OCI-LY1 (cell line): ENCODE data around the gene SPOCK1.

ENCODE experiments used
- H2AFZ ChIP-seq: fragments of 200-600 bp; sonication (generic), shearing (Covaris generic); 2 replicates; pipeline ENCODE4 v1.6.0; 2014; ENCODE audit warnings: antibody characterized with exemption, mild to moderate bottlenecking, low read length
- H3F3A ChIP-seq: fragments of 200-600 bp; sonication (generic), shearing (Covaris generic); 2 replicates; pipeline ENCODE4 v1.6.0; 2014; ENCODE audit warnings: mild to moderate bottlenecking, antibody characterized with exemption, low read length, moderate library complexity; ENCODE audit not compliant: insufficient read depth
- H3K27ac ChIP-seq: fragments of 200-600 bp; sonication (generic); 2 replicates; pipeline ENCODE4 v1.5.1; 2014; ENCODE audit warnings: low read length, mixed run types, mild to moderate bottlenecking, low read depth; ENCODE audit not compliant: poor library complexity, severe bottlenecking
- H3K27me3 ChIP-seq: fragments of 200-600 bp; sonication (generic); 2 replicates; pipeline ENCODE4 v1.6.0; 2014; ENCODE audit warnings: antibody characterized with exemption, mild to moderate bottlenecking, low read length, moderate library complexity; ENCODE audit not compliant: insufficient read depth
- H3K36me3 ChIP-seq: fragments of 200-600 bp; sonication (generic); 2 replicates; pipeline ENCODE4 v1.6.1; 2014; ENCODE audit warnings: mild to moderate bottlenecking, antibody characterized with exemption, low read length, moderate library complexity, mixed read lengths; ENCODE audit not compliant: insufficient read depth
- H3K4me1 ChIP-seq: fragments of 200-600 bp; sonication (generic); 2 replicates; pipeline ENCODE4 v1.5.1; 2014; ENCODE audit warnings: mild to moderate bottlenecking, low read length, moderate library complexity; ENCODE audit not compliant: insufficient read depth, severe bottlenecking
- H3K4me2 ChIP-seq: fragments of 200-600 bp; sonication (generic), shearing (Covaris generic); 2 replicates; pipeline ENCODE4 v1.6.1; 2014; ENCODE audit warnings: low read length
- H3K4me3 ChIP-seq: fragments of 200-600 bp; sonication (generic); 2 replicates; pipeline ENCODE4 v1.5.1; 2014; ENCODE audit warnings: low read length, low read depth, mild to moderate bottlenecking, mixed read lengths; ENCODE audit not compliant: poor library complexity, severe bottlenecking
- H3K79me2 ChIP-seq: fragments of 200-600 bp; shearing (Covaris generic); 2 replicates; pipeline ENCODE4 v1.6.1; 2016; ENCODE audit warnings: mixed run types, low read length, mixed read lengths; ENCODE audit not compliant: insufficient read depth
- H3K9ac ChIP-seq: fragments of 200-600 bp; sonication (generic), shearing (Covaris generic); 2 replicates; pipeline ENCODE4 v1.6.1; 2014; ENCODE audit warnings: mild to moderate bottlenecking, low read length, mixed read lengths
- H3K9me2 ChIP-seq: fragments of 200-600 bp; sonication (generic), shearing (Covaris generic); 2 replicates; pipeline ENCODE4 v1.6.1; 2014; ENCODE audit warnings: low read depth, mild to moderate bottlenecking, low read length, mixed read lengths
- H3K9me3 ChIP-seq: fragments of 200-600 bp; shearing (Covaris generic); 2 replicates; pipeline ENCODE4 v1.6.1; 2014; ENCODE audit warnings: low read length, mixed read lengths
- H4K20me1 ChIP-seq: fragments of 200-600 bp; sonication (generic), shearing (Covaris generic); 2 replicates; pipeline ENCODE4 v1.6.0; 2016; ENCODE audit warnings: mild to moderate bottlenecking, low read length; ENCODE audit not compliant: insufficient read depth
- EZH2 ChIP-seq: fragments of 200-600 bp; sonication (generic), shearing (Covaris generic); IDR thresholded peaks from 2 replicates; pipeline ENCODE4 v1.8.0; 2017; ENCODE audit warnings: borderline replicate concordance, mixed run types, mild to moderate bottlenecking, antibody characterized with exemption, low read length, moderate library complexity, mixed read lengths
- TF ChIP-seq, protein P1 (sequence below): fragments of 200-600 bp; sonication (generic), shearing (Covaris generic); IDR thresholded peaks from 2 replicates; pipeline ENCODE4 v1.5.1; 2017; ENCODE audit warnings: mild to moderate bottlenecking, antibody characterized with exemption, low read length, moderate library complexity, mixed read lengths

Gene SPOCK1

DNA sequence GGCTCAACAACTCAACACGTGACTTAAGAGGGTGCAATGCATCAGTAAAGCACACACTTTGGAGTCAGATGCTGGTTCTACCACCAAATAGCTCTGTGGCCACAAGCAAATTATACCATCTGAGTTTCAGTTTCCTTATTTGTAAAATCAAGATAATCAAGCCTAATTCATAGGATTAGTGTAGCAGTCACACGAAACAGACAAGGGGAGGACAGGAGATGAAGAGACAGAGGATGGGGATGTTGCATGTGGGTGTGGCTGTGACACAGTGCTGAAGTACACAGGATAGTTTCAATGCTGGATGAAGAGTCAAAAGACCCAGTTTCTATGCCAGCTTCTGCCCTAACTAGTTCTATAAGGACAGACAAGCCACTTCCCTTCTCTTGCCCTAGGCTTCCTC, 60.2 kb downstream of the SPOCK1 start:
- Histone ChIP-seq H3K4me3 (no peak overlapping the region), H3K9me2 (no peaks in the 10 kb centered on the region), H3K4me2 (no peak overlapping the region), H2AFZ (no peak overlapping the region), H3K79me2 (no peaks in the 10 kb centered on the region), H3K4me1 (no peaks in the 10 kb centered on the region), H3K9ac (no peak overlapping the region), H3K36me3 (no peaks in the 10 kb centered on the region), H3F3A (no peaks in the 10 kb centered on the region), H3K27ac (no peak overlapping the region), H4K20me1 (no peaks in the 10 kb centered on the region), H3K27me3 (no peaks in the 10 kb centered on the region), H3K9me3 (no peaks in the 10 kb centered on the region)
- TF ChIP-seq, protein P1, sequence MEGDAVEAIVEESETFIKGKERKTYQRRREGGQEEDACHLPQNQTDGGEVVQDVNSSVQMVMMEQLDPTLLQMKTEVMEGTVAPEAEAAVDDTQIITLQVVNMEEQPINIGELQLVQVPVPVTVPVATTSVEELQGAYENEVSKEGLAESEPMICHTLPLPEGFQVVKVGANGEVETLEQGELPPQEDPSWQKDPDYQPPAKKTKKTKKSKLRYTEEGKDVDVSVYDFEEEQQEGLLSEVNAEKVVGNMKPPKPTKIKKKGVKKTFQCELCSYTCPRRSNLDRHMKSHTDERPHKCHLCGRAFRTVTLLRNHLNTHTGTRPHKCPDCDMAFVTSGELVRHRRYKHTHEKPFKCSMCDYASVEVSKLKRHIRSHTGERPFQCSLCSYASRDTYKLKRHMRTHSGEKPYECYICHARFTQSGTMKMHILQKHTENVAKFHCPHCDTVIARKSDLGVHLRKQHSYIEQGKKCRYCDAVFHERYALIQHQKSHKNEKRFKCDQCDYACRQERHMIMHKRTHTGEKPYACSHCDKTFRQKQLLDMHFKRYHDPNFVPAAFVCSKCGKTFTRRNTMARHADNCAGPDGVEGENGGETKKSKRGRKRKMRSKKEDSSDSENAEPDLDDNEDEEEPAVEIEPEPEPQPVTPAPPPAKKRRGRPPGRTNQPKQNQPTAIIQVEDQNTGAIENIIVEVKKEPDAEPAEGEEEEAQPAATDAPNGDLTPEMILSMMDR: no peak
- TF ChIP-seq EZH2: no peak

DNA sequence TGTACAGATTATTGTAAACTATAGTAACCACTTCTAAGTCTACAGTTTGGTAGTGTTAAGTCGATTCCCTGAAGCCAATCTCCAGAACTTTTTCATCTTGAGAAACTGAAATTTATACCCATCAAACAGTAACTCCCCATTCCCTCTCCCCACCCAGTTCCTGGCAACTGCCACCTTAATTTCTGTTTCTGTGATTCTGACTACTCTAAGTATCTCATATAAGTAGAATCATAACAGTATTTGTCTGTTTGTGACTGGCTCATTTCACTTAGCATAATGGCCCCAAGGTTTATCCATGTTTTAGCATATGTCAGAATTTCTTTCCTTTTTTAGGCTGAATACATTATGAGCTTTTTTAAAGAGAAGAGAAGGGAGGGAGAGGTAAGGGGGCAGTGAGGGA, 61.4 kb downstream of the SPOCK1 start:
- no peaks in the 10 kb centered on the region for H3K9me3 ChIP-seq
- H3F3A ChIP-seq: no peaks in the 10 kb centered on the region
- H3K9ac ChIP-seq: no peak overlapping the region
- no peak overlapping the region for H3K27ac ChIP-seq
- H4K20me1 ChIP-seq: no peaks in the 10 kb centered on the region
- no peak overlapping the region for H3K4me3 ChIP-seq
- no peaks in the 10 kb centered on the region for H3K36me3 ChIP-seq
- H3K27me3 ChIP-seq: no peaks in the 10 kb centered on the region
- no peak overlapping the region for H2AFZ ChIP-seq
- H3K9me2 ChIP-seq: no peaks in the 10 kb centered on the region
- H3K79me2 ChIP-seq: no peaks in the 10 kb centered on the region
- H3K4me2 ChIP-seq: no peak overlapping the region
- no peaks in the 10 kb centered on the region for H3K4me1 ChIP-seq
- TF ChIP-seq, protein P1: no peak
- TF ChIP-seq EZH2: no peak

DNA sequence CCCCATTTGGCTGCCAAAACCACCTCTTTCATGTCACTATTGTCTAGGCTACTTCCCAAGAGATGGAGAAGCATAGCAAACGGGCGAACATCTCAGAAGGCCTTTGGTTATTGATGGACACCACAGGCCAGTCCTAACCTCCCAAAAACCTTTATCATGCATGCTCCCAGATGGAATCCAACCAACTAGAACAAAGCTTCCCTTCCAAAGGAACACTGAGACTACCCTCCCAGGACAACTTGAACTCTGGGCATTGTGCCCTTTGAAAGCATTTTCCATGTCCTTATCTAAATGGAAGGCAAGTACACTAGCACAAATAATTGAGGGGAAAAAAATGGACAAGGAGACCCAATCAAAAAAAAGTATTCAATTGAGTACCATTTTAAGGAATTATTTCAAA, 65.6 kb downstream of the SPOCK1 start:
- H4K20me1 ChIP-seq: no peaks in the 10 kb centered on the region
- H3F3A ChIP-seq: no peaks in the 10 kb centered on the region
- H3K4me2 ChIP-seq: no peak overlapping the region
- no peak overlapping the region for H2AFZ ChIP-seq
- no peaks in the 10 kb centered on the region for H3K9me3 ChIP-seq
- H3K9ac ChIP-seq: no peak overlapping the region
- no peaks in the 10 kb centered on the region for H3K79me2 ChIP-seq
- H3K9me2 ChIP-seq: no peaks in the 10 kb centered on the region
- no peak for TF ChIP-seq EZH2
- TF ChIP-seq, protein P1: no peak
- no peak overlapping the region for H3K4me3 ChIP-seq
- H3K4me1 ChIP-seq: no peaks in the 10 kb centered on the region
- no peaks in the 10 kb centered on the region for H3K27me3 ChIP-seq
- H3K36me3 ChIP-seq: no peaks in the 10 kb centered on the region
- H3K27ac ChIP-seq: no peak overlapping the region
